Measurements from ENCODE around the gene CBX7.
"Not testable (repeated sequence)": the region's sequence is repeated elsewhere in the genome, so short reads cannot be mapped to it uniquely, and the experiment has no call there.

The CBX7 gene

GRCh38 chr22:39171623-39172264 is 19.3 kb upstream of the CBX7 start:
- Histone ChIP-seq H3K27ac (no peak overlapping the region), H3K9me3 (ENCODE audit: control insufficient read depth, low read length) (no peaks in the 10 kb centered on the region), H3K9ac (no peak overlapping the region), H3K4me1 (no peaks in the 10 kb centered on the region), H3K4me3 (ENCODE audit: low read depth, low read length) (no peak overlapping the region), H3K4me2 (ENCODE audit: low read length) (no peak overlapping the region), H3K79me2 (no peaks in the 10 kb centered on the region), H3K36me3 (ENCODE audit: control insufficient read depth, insufficient read depth, low read length) (no peaks in the 10 kb centered on the region), H2AFZ (no peak overlapping the region), H3K27me3 (ENCODE audit: control insufficient read depth, insufficient read depth, low read length) (no peaks in the 10 kb centered on the region)
- TF ChIP-seq CTCF (IDR thresholded peaks at IDR 0.05): no peak

- Histone ChIP-seq H3K27ac (no peak overlapping the region), H3K27me3 (ENCODE audit: control insufficient read depth, insufficient read depth, low read length) (no peaks in the 10 kb centered on the region), H3K36me3 (ENCODE audit: control insufficient read depth, insufficient read depth, low read length) (no peaks in the 10 kb centered on the region), H3K4me2 (ENCODE audit: low read length) (peak overlapping the region; percentile 48), H3K4me1 (no peaks in the 10 kb centered on the region), H3K79me2 (no peaks in the 10 kb centered on the region), H3K4me3 (ENCODE audit: low read depth, low read length) (peak overlapping the region; percentile 26), H3K9me3 (ENCODE audit: control insufficient read depth, low read length) (no peaks in the 10 kb centered on the region), H2AFZ (no peak overlapping the region), H3K9ac (no peak overlapping the region)
- TF ChIP-seq CTCF (IDR thresholded peaks at IDR 0.05): peak; percentile 88
Observed at GRCh38 chr22:39170825-39171622, 18.5 kb upstream of the CBX7 start.

GRCh38 chr22:39169797-39170466 is 17.5 kb upstream of the CBX7 start:
- H3K9ac ChIP-seq: no peak overlapping the region
- no peak for TF ChIP-seq CTCF (IDR thresholded peaks at IDR 0.05)
- no peaks in the 10 kb centered on the region for H3K79me2 ChIP-seq
- no peaks in the 10 kb centered on the region for H3K27me3 ChIP-seq (ENCODE audit: control insufficient read depth, insufficient read depth, low read length)
- no peaks in the 10 kb centered on the region for H3K9me3 ChIP-seq (ENCODE audit: control insufficient read depth, low read length)
- H3K36me3 ChIP-seq (ENCODE audit: control insufficient read depth, insufficient read depth, low read length): no peaks in the 10 kb centered on the region
- H2AFZ ChIP-seq: no peak overlapping the region
- no peak overlapping the region for H3K4me3 ChIP-seq (ENCODE audit: low read depth, low read length)
- no peak overlapping the region for H3K4me2 ChIP-seq (ENCODE audit: low read length)
- H3K4me1 ChIP-seq: no peaks in the 10 kb centered on the region
- no peak overlapping the region for H3K27ac ChIP-seq

GRCh38 chr22:39166547-39166946 is 14.1 kb upstream of the CBX7 start:
- Histone ChIP-seq H3K9me3 (ENCODE audit: control insufficient read depth, low read length) (no peaks in the 10 kb centered on the region), H3K79me2 (no peaks in the 10 kb centered on the region)

GRCh38 chr22:39156093-39156492 is 3.6 kb upstream of the CBX7 start:
- not testable (repeated sequence) for H3K9ac ChIP-seq; H3K79me2 ChIP-seq; H3K4me1 ChIP-seq; H3K4me3 ChIP-seq (ENCODE audit: low read depth, low read length); H3K27me3 ChIP-seq (ENCODE audit: control insufficient read depth, insufficient read depth, low read length); H3K36me3 ChIP-seq (ENCODE audit: control insufficient read depth, insufficient read depth, low read length); H3K4me2 ChIP-seq (ENCODE audit: low read length); H2AFZ ChIP-seq; H3K27ac ChIP-seq; H3K9me3 ChIP-seq (ENCODE audit: control insufficient read depth, low read length)

More at GRCh38 chr22:39166547-39166946, 14.1 kb upstream of the CBX7 start:
- Histone ChIP-seq H3K27me3 (ENCODE audit: control insufficient read depth, insufficient read depth, low read length) (no peaks in the 10 kb centered on the region), H3K4me1 (no peaks in the 10 kb centered on the region), H3K9ac (no peak overlapping the region), H2AFZ (no peak overlapping the region), H3K4me2 (ENCODE audit: low read length) (no peak overlapping the region), H3K27ac (no peak overlapping the region), H3K36me3 (ENCODE audit: control insufficient read depth, insufficient read depth, low read length) (no peaks in the 10 kb centered on the region), H3K4me3 (ENCODE audit: low read depth, low read length) (no peak overlapping the region)
- no peak for TF ChIP-seq CTCF (IDR thresholded peaks at IDR 0.05)
